HCT116 (cell line): ENCODE measurements around the gene SEC14L6. TPM values are rescaled to one million over a fixed set of nuclear protein-coding genes. Genes with fewer than 3 reads are reported as not detected.

Source experiments
- ATAC-seq: fragments of 200-7000 bp; cut with Tn5 transposase; 2 replicates; pipeline ENCODE4 v1.9.1; 2020; ENCODE audit warnings: mild to moderate bottlenecking, moderate library complexity
- Bru-seq: library from RNA; stranded (reverse); fragments of 400-500 nt; gene quantifications from one replicate; lab custom pipeline; 2021; lab: Mats Ljungman, UMichigan
- BruChase-seq, 2 experiments: library from RNA; stranded (reverse); fragments of 400-500 nt; gene quantifications; one replicate each; lab custom pipeline; 2021; lab: Mats Ljungman, UMichigan
- BruUV-seq: library from RNA; stranded (reverse); fragments of 400-500 nt; replicated peaks from 2 replicates; lab custom pipeline; 2021; lab: Mats Ljungman, UMichigan
- CTCF ChIA-PET: fragments of 300-600 bp; sonication (Branson Sonifier 250); formaldehyde crosslinking; loops from one replicate; lab custom pipeline; 2021; ENCODE audit warnings: antibody characterized with exemption; lab: Charles Lee
- POLR2A ChIA-PET: fragments of 300-600, 350-600 bp; sonication (Branson Sonifier 250); formaldehyde crosslinking; loops from one replicate; lab custom pipeline; 2021; ENCODE audit warnings: antibody characterized with exemption; lab: Charles Lee
- RAD21 ChIA-PET, 2 experiments: fragments of 300-600 bp; sonication (Branson Sonifier 250); formaldehyde crosslinking; loops; one replicate each; lab custom pipeline; 2023; ENCODE audit warnings: low total read pairs in 2 of 2; ENCODE audit not compliant: uncharacterized antibody in 2 of 2, unreplicated experiment in 2 of 2, low non-redundant PET in 1 of 2; lab: Charles Lee
- DNase-seq: peaks from one replicate; pipeline ENCODE4 v3.0.0-alpha.2; 2010; ENCODE audit warnings: low read depth, low spot score
- H2AFZ ChIP-seq: fragments of 200-600 bp; shearing (Covaris generic), sonication (generic); 2 replicates; pipeline ENCODE4 v1.6.1; 2017; ENCODE audit warnings: low read depth, mixed run types, mixed read lengths, antibody characterized with exemption, low read length; ENCODE audit not compliant: poor library complexity, severe bottlenecking
- H3K27ac ChIP-seq: 2 replicates; pipeline ENCODE4 v1.5.1; 2012; ENCODE audit warnings: low read depth, low read length
- H3K27me3 ChIP-seq: fragments of 200-600 bp; sonication (generic); 2 replicates; pipeline ENCODE4 v1.6.1; 2016; ENCODE audit warnings: mixed run types, low read length, mixed read lengths; ENCODE audit not compliant: insufficient read depth
- H3K36me3 ChIP-seq, 2 experiments: fragments of 200-500 bp in 1 of 2; fragments of 200-600 bp in 1 of 2; sonication (Bioruptor generic) in 1 of 2; sonication (generic) in 1 of 2; 2 replicates each; pipeline versions ENCODE4 v1.5.1 to v1.6.1; 2014 to 2016; ENCODE audit warnings: low read length in 2 of 2, inconsistent platforms in 1 of 2, mixed read lengths in 1 of 2, mixed run types in 1 of 2; ENCODE audit not compliant: insufficient read depth in 2 of 2, control insufficient read depth in 1 of 2
- H3K4me1 ChIP-seq, 2 experiments: fragments of 200-600 bp in 1 of 2; sonication (generic) in 1 of 2; 2 replicates each; pipeline versions ENCODE4 v1.5.1 to v1.6.1; 2012 to 2017; ENCODE audit warnings: low read length in 2 of 2, inconsistent platforms in 1 of 2, mild to moderate bottlenecking in 1 of 2, mixed read lengths in 1 of 2, mixed run types in 1 of 2, moderate library complexity in 1 of 2; ENCODE audit not compliant: insufficient read depth in 2 of 2, control insufficient read depth in 1 of 2
- H3K4me2 ChIP-seq: fragments of 200-600 bp; sonication (generic); 2 replicates; pipeline ENCODE4 v1.6.1; 2017; ENCODE audit warnings: mixed run types, low read length, mixed read lengths
- H3K4me3 ChIP-seq, 2 experiments: fragments of 200-600 bp in 1 of 2; sonication (generic) in 1 of 2; replicated peaks in 1 of 2; 2 replicates each; pipeline ENCODE4 v1.5.1; 2011 to 2016; ENCODE audit warnings: low read length in 2 of 2, control low read depth in 1 of 2, low read depth in 1 of 2, mild to moderate bottlenecking in 1 of 2, mixed read lengths in 1 of 2, mixed run types in 1 of 2
- H3K79me2 ChIP-seq: fragments of 200-600 bp; sonication (generic); 2 replicates; pipeline ENCODE4 v1.6.1; 2017; ENCODE audit warnings: mild to moderate bottlenecking, mixed run types, low read length, moderate library complexity, mixed read lengths; ENCODE audit not compliant: insufficient read depth
- H3K9ac ChIP-seq: fragments of 200-600 bp; sonication (generic); 2 replicates; pipeline ENCODE4 v1.6.1; 2016; ENCODE audit warnings: low read length, mixed read lengths
- H3K9me2 ChIP-seq: fragments of 200-600 bp; sonication (generic), shearing (Covaris generic); 2 replicates; pipeline ENCODE4 v1.6.1; 2017; ENCODE audit warnings: mixed run types, mild to moderate bottlenecking, moderate library complexity; ENCODE audit not compliant: insufficient read depth
- H3K9me3 ChIP-seq, 2 experiments: fragments of 200-500 bp in 1 of 2; fragments of 200-600 bp in 1 of 2; sonication (Bioruptor generic) in 1 of 2; sonication (generic) in 1 of 2; 2 replicates each; pipeline ENCODE4 v1.6.1; 2014 to 2017; ENCODE audit warnings: low read length in 2 of 2, mixed read lengths in 2 of 2, inconsistent platforms in 1 of 2, low read depth in 1 of 2, mild to moderate bottlenecking in 1 of 2, mixed run types in 1 of 2, moderate library complexity in 1 of 2; ENCODE audit not compliant: control insufficient read depth in 1 of 2, insufficient read depth in 1 of 2
- H4K20me1 ChIP-seq: fragments of 200-600 bp; sonication (generic), shearing (Covaris generic); 2 replicates; pipeline ENCODE4 v1.6.1; 2017; ENCODE audit warnings: mixed run types, mild to moderate bottlenecking, moderate library complexity; ENCODE audit not compliant: insufficient read depth
- CBX3 ChIP-seq: IDR thresholded peaks from 2 replicates; pipeline ENCODE4 v1.6.1; 2012; ENCODE audit warnings: low read depth
- EZH2phosphoT487 ChIP-seq: fragments of 200-600 bp; IDR thresholded peaks from 2 replicates; pipeline ENCODE4 v1.6.1; 2018; ENCODE audit warnings: antibody characterized with exemption, borderline replicate concordance
- FOSL1 ChIP-seq: IDR thresholded peaks from 2 replicates; pipeline ENCODE4 v1.6.1; 2012; ENCODE audit warnings: low read depth
- JUND ChIP-seq: IDR thresholded peaks from 2 replicates; pipeline ENCODE4 v1.6.1; 2012
- POLR2A ChIP-seq: IDR thresholded peaks from 2 replicates; pipeline ENCODE4 v1.7.0; 2011; ENCODE audit warnings: borderline replicate concordance; ENCODE audit not compliant: insufficient read depth, insufficient read length; ENCODE audit errors: extremely low read depth
- POLR2AphosphoS5 ChIP-seq: IDR thresholded peaks from 2 replicates; pipeline ENCODE4 v1.6.1; 2011; ENCODE audit warnings: mild to moderate bottlenecking, low read depth, low read length, moderate library complexity
- intact Hi-C: fragments of 100-400 bp; cut with micrococcal nuclease; formaldehyde crosslinking; loops from 2 replicates; pipeline ENCODE4 v1.10.0; 2022
- long read RNA-seq: library from polyadenylated mRNA; unstranded; transcript quantifications from one replicate; pipeline ENCODE4 v2.0.0, GENCODE V29; 2021; ENCODE audit not compliant: unreplicated experiment
- polyA plus RNA-seq: library from polyadenylated mRNA; unstranded; fragments of >200 nt; gene quantifications from 2 replicates; pipeline ENCODE4 v1.2.1, GENCODE V29; 2012; ENCODE audit warnings: missing spikeins
- total RNA-seq: library from RNA; stranded (reverse); gene quantifications from one replicate; pipeline ENCODE4 v1.2.1, GENCODE V29; 2021; ENCODE audit not compliant: unreplicated experiment
- TF ChIP-seq, protein P1 (sequence below), 3 experiments: fragments of 200-600 bp in 1 of 3; sonication (generic) in 1 of 3; IDR thresholded peaks in 2 of 3; conservative IDR thresholded peaks in 1 of 3; 2 replicates each; pipeline ENCODE4 v1.5.1; 2012 to 2017; ENCODE audit warnings: low read depth in 2 of 3, low read length in 2 of 3, antibody characterized with exemption in 1 of 3, borderline replicate concordance in 1 of 3, control low read depth in 1 of 3, mild to moderate bottlenecking in 1 of 3, mixed read lengths in 1 of 3, mixed run types in 1 of 3, moderate library complexity in 1 of 3; ENCODE audit not compliant: insufficient read depth in 1 of 3
- TF ChIP-seq, protein P2 (sequence below): IDR thresholded peaks from 2 replicates; pipeline ENCODE4 v1.6.1; 2012
- TF ChIP-seq, protein P3 (sequence below): IDR thresholded peaks from 2 replicates; pipeline ENCODE4 v1.6.1; 2012; ENCODE audit warnings: low read depth

SEC14L6 gene
- total RNA-seq = not detected
- polyA plus RNA-seq = not detected in 2 replicates
- not detected for Bru-seq, nascent RNA
- not detected for BruChase-seq, experiment 1, labeled RNA remaining after a 6-hour chase
- BruChase-seq, experiment 2, labeled RNA remaining after a 2-hour chase = not detected
- long read RNA-seq = 0 reads

DNA sequence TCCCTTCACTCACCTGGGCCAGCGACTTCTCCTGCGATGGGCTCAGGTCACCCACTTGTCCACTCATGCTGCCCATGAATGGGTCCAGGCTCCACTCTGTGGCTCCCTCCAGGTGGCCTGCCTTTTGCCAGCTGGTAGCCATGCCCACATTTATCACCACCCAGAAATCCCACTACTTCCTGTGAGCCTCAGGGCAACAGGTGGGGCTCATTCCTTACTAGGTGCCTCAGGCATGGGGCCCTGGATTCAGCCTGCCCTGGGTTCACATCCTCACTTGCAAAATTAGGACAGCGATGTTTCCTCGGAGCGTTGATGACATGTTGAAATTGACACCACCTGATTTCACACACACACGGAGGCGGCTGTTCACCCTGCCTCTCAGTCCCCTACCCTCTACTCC is at the start of gene SEC14L6:
TSS of gene SEC14L6 (minus strand) at position 126 of the 400 bp plus-strand sequence. CDS start at position 67, 59 bp downstream.
- Histone ChIP-seq H3K9ac (no peak within 1 kb of the TSS), H3K4me3 (no peak within 1 kb of the TSS), H3K4me1 (no peaks in the 10 kb centered on the region), H2AFZ (no peak within 1 kb of the TSS), H3K27me3 (no peaks in the 10 kb centered on the region), H3K9me3 (no peaks in the 10 kb centered on the region), H4K20me1 (no peaks in the 10 kb centered on the region), H3K36me3 (no peaks in the 10 kb centered on the region), H3K4me2 (no peak within 1 kb of the TSS), H3K27ac (no peak within 1 kb of the TSS), H3K79me2 (no peaks in the 10 kb centered on the region), H3K9me2 (no peaks in the 10 kb centered on the region)
- TF ChIP-seq FOSL1 = no peak
- TF ChIP-seq, protein P1, sequence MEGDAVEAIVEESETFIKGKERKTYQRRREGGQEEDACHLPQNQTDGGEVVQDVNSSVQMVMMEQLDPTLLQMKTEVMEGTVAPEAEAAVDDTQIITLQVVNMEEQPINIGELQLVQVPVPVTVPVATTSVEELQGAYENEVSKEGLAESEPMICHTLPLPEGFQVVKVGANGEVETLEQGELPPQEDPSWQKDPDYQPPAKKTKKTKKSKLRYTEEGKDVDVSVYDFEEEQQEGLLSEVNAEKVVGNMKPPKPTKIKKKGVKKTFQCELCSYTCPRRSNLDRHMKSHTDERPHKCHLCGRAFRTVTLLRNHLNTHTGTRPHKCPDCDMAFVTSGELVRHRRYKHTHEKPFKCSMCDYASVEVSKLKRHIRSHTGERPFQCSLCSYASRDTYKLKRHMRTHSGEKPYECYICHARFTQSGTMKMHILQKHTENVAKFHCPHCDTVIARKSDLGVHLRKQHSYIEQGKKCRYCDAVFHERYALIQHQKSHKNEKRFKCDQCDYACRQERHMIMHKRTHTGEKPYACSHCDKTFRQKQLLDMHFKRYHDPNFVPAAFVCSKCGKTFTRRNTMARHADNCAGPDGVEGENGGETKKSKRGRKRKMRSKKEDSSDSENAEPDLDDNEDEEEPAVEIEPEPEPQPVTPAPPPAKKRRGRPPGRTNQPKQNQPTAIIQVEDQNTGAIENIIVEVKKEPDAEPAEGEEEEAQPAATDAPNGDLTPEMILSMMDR (IDR thresholded peaks at IDR 0.05 in 2 of 3, conservative IDR thresholded peaks at IDR 0.05 in 1 of 3; ENCODE audit: borderline replicate concordance in 1 of 3, insufficient read depth in 1 of 3, low read depth in 2 of 3, low read length in 2 of 3) = no peak
- TF ChIP-seq, protein P2, sequence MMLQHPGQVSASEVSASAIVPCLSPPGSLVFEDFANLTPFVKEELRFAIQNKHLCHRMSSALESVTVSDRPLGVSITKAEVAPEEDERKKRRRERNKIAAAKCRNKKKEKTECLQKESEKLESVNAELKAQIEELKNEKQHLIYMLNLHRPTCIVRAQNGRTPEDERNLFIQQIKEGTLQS = no peak
- TF ChIP-seq, protein P3, sequence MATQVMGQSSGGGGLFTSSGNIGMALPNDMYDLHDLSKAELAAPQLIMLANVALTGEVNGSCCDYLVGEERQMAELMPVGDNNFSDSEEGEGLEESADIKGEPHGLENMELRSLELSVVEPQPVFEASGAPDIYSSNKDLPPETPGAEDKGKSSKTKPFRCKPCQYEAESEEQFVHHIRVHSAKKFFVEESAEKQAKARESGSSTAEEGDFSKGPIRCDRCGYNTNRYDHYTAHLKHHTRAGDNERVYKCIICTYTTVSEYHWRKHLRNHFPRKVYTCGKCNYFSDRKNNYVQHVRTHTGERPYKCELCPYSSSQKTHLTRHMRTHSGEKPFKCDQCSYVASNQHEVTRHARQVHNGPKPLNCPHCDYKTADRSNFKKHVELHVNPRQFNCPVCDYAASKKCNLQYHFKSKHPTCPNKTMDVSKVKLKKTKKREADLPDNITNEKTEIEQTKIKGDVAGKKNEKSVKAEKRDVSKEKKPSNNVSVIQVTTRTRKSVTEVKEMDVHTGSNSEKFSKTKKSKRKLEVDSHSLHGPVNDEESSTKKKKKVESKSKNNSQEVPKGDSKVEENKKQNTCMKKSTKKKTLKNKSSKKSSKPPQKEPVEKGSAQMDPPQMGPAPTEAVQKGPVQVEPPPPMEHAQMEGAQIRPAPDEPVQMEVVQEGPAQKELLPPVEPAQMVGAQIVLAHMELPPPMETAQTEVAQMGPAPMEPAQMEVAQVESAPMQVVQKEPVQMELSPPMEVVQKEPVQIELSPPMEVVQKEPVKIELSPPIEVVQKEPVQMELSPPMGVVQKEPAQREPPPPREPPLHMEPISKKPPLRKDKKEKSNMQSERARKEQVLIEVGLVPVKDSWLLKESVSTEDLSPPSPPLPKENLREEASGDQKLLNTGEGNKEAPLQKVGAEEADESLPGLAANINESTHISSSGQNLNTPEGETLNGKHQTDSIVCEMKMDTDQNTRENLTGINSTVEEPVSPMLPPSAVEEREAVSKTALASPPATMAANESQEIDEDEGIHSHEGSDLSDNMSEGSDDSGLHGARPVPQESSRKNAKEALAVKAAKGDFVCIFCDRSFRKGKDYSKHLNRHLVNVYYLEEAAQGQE = no peak
- no peak for TF ChIP-seq CBX3
- TF ChIP-seq JUND = no peak
- no peak for TF ChIP-seq POLR2A
- no peak for TF ChIP-seq POLR2AphosphoS5
- no peak for TF ChIP-seq EZH2phosphoT487
- no peak for DNase-seq
- no TSS peak for BruUV-seq
- POLR2A ChIA-PET = no interaction called here
- ATAC-seq = no peak
- CTCF ChIA-PET = no interaction called here
- RAD21 ChIA-PET = no interaction called here
- intact Hi-C loops = no loop called here
